Thyroid gland (tissue), 4 donors: ENCODE data around the gene RHBDF2. TPM values are rescaled to one million over a fixed set of nuclear protein-coding genes. Genes with fewer than 3 reads are reported as not detected.
"Not testable (repeated sequence)": the region's sequence is repeated elsewhere in the genome, so short reads cannot be mapped to it uniquely, and the experiment has no call there.

Experiments
- DNase-seq, 2 donors: peaks; one replicate each; pipeline ENCODE4 v3.0.0-alpha.2; 2019
- H3K27ac ChIP-seq, 3 donors: fragments of 200-600 bp; sonication (generic); 1 replicate in 2 of 3; 2 replicates in 1 of 3; pipeline ENCODE4 v1.5.1; 2016 to 2019; ENCODE audit warnings: mild to moderate bottlenecking in 1 of 3, moderate library complexity in 1 of 3
- H3K27me3 ChIP-seq: fragments of 200-600 bp; sonication (generic); one replicate; pipeline ENCODE4 v1.5.1; 2019
- H3K36me3 ChIP-seq, 2 donors: fragments of 200-600 bp; sonication (generic); one replicate each; pipeline ENCODE4 v1.5.1; 2016 to 2019
- H3K4me1 ChIP-seq, 2 donors: fragments of 200-600 bp; sonication (generic); one replicate each; pipeline ENCODE4 v1.5.1; 2017 to 2019
- H3K4me3 ChIP-seq, 3 donors: fragments of 200-600 bp; sonication (generic); replicated peaks in 1 of 3; 1 replicate in 2 of 3; 2 replicates in 1 of 3; pipeline ENCODE4 v1.5.1; 2016; ENCODE audit warnings: mild to moderate bottlenecking in 1 of 3
- H3K9me3 ChIP-seq: fragments of 200-600 bp; sonication (generic); one replicate; pipeline ENCODE4 v1.5.1; 2017
- POLR2A ChIP-seq, 2 donors: fragments of 450-650 bp; IDR thresholded peaks; one replicate each; pipeline ENCODE4 v1.6.1; 2017; ENCODE audit warnings: antibody characterized with exemption in 2 of 2, mild to moderate bottlenecking in 2 of 2, moderate library complexity in 1 of 2
- WGBS, 2 donors: methylation state at CpG; one replicate each; pipeline ENCODE4 v1.1.5; 2017; 5-methylcytosine and 5-hydroxymethylcytosine counted together
- intact Hi-C: fragments of 100-400 bp; cut with DNase I; formaldehyde crosslinking; loops from one replicate; pipeline ENCODE4 v1.15.1; 2023
- total RNA-seq, 4 donors: library from RNA; depleted of rRNA; stranded (reverse); fragments of >200 nt; gene quantifications; one replicate each; pipeline ENCODE4 v1.2.3, GENCODE V29; 2016
- TF ChIP-seq, protein P1 (sequence below), 6 experiments: fragments of 200-600 bp in 3 of 6; fragments of 450-650 bp in 3 of 6; sonication (generic) in 3 of 6; IDR thresholded peaks; one replicate each; pipeline ENCODE4 v1.5.1; 2016 to 2019; ENCODE audit warnings: antibody characterized with exemption in 6 of 6, mild to moderate bottlenecking in 2 of 6, inconsistent platforms in 1 of 6, moderate library complexity in 1 of 6

The RHBDF2 gene
- total RNA-seq, 4 donors from 2014 or later = 16.4 to 31.1 (median 22.1) TPM

DNA sequence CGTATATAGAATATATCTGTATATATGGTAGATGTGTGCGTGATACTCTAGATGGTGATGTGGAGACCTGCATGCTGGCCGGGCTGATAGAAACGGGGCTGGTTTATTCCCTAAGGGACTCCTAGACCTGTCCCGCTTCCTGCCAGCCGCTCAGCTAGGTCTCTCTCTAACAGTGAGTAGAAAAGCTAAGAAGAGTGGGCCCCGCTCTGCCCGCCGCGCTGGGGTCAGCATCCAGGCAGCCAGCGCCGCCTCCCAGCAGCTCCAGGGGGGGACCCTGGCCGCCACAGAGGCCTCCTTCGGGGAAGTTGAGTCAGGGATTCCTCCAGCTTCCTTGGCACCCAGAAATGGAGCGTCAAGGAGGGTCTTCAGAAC lies 26.9 kb upstream of the RHBDF2 start:
- TF ChIP-seq POLR2A (IDR thresholded peaks at IDR 0.05) = no peak
- TF ChIP-seq, protein P1, sequence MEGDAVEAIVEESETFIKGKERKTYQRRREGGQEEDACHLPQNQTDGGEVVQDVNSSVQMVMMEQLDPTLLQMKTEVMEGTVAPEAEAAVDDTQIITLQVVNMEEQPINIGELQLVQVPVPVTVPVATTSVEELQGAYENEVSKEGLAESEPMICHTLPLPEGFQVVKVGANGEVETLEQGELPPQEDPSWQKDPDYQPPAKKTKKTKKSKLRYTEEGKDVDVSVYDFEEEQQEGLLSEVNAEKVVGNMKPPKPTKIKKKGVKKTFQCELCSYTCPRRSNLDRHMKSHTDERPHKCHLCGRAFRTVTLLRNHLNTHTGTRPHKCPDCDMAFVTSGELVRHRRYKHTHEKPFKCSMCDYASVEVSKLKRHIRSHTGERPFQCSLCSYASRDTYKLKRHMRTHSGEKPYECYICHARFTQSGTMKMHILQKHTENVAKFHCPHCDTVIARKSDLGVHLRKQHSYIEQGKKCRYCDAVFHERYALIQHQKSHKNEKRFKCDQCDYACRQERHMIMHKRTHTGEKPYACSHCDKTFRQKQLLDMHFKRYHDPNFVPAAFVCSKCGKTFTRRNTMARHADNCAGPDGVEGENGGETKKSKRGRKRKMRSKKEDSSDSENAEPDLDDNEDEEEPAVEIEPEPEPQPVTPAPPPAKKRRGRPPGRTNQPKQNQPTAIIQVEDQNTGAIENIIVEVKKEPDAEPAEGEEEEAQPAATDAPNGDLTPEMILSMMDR (IDR thresholded peaks at IDR 0.05) = no peak
- Histone ChIP-seq H3K4me3 (no peak overlapping the region), H3K36me3 (no peaks in the 10 kb centered on the region), H3K9me3 (no peaks in the 10 kb centered on the region), H3K27me3 (no peaks in the 10 kb centered on the region), H3K27ac (peak overlapping the region; percentile 89 to 95 (median 93)), H3K4me1 (peaks cover 24 to 71% of the 10 kb centered on the region in 2 donors)
- DNase-seq = no peak
- intact Hi-C loops = loop anchor here (10.0 kb wide), 2 partner anchors 97 to 157 kb away; no protein-coding TSS in a partner anchor
- WGBS, 2 donors = 84 to 85% methylated on average over 12 to 15 of the region's 15 CpGs

DNA sequence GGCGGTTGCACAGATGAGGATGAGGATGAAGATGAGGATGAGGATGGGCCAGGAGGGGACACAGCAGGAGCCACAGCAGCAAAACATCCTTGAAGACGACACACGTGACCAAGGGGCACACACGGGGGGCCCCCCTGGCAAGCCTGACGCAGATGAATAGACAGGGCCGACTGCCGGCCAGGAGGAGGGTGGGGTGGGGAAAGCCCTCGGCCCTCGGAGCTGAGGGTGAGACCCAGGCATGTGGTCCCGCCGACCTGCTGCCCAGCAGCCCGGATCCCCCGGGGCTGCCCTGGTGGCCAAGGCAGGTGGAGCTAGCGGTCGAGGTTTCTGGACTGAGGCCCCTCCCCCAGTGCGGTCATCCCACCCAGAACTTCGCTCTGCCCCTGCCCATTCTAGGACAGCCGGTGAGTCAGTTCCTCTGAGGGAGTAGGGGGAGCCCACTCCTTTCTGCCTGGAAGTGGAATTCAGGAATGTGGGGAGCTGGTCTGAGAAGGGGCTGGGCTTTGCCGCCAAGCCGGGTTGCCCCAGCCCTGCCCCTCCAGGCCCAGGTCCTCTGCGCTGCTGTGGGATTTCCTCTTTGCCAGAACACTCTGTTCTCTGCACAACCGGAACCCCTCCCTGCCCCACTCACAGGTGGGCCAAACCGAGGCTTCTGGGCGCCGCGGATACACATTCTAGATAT lies 26.3 kb upstream of the RHBDF2 start:
- TF ChIP-seq POLR2A (IDR thresholded peaks at IDR 0.05) = no peak
- TF ChIP-seq, protein P1 (IDR thresholded peaks at IDR 0.05) = peak in 3 of 6 experiments; percentile 12 to 22 (median 14)
- DNase-seq = peak; percentile 40 to 44
- Histone ChIP-seq H3K27ac (peak overlapping the region; percentile 89 to 95 (median 93)), H3K4me1 (peaks cover 24 to 75% of the 10 kb centered on the region in 2 donors), H3K4me3 (no peak overlapping the region), H3K36me3 (no peaks in the 10 kb centered on the region), H3K27me3 (no peaks in the 10 kb centered on the region), H3K9me3 (no peaks in the 10 kb centered on the region)
- WGBS, 2 donors = 20 to 32% methylated on average over 24 to 25 of the region's 26 CpGs
- intact Hi-C loops = loop anchor here (10.0 kb wide), 2 partner anchors 97 to 157 kb away; no protein-coding TSS in a partner anchor

DNA sequence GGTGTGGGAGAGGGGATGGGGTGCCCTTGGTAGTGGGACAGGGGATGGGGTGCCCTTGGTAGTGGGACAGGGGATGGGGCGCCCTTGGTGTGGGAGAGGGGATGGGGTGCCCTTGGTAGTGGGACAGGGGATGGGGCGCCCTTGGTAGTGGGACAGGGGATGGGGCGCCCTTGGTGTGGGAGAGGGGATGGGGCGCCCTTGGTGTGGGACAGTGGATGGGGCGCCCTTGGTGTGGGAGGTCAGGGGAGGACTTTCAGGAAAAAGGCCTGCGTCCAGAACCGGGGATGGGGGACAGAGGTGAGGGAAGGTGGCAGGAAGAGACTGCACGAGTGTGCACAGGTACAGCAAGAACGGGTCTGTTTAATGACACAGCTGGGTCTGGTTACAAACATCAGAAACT lies 25.8 kb upstream of the RHBDF2 start:
- peaks cover 24 to 75% of the 10 kb centered on the region in 2 donors for H3K4me1 ChIP-seq

DNA sequence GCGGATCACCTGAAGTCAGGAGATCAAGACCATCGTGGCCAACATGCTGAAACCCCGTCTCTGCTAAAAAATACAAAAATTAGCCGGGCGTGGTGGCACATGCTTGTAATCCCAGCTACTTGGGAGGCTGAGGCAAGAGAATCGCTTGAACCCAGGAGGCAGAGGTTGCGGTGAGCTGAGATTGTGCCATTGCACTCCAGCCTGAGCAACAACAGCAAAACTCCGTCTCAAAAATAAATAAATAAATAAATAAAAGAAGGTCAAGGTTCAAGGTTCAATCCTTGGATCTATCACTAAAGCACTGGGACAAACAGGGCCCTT lies 24.2 kb upstream of the RHBDF2 start:
- intact Hi-C loops = loop anchor here (10.0 kb wide), 2 partner anchors 99 to 159 kb away; no protein-coding TSS in a partner anchor
- not testable (repeated sequence) for DNase-seq, H3K9me3 ChIP-seq, H3K27me3 ChIP-seq, H3K36me3 ChIP-seq, H3K4me3 ChIP-seq
- 77 to 83% methylated on average over 8 of the region's 8 CpGs for WGBS, 2 donors
- Histone ChIP-seq H3K27ac (peak overlapping the region in 2 of 3 donors; percentile 44 to 59), H3K4me1 (peaks cover 18 to 62% of the 10 kb centered on the region in 2 donors)

More for the DNA sequence above, 25.8 kb upstream of the RHBDF2 start:
- not testable (repeated sequence) for H3K4me3 ChIP-seq, H3K9me3 ChIP-seq, H3K27me3 ChIP-seq, DNase-seq, H3K36me3 ChIP-seq
- peak overlapping the region; percentile 89 to 95 (median 93) for H3K27ac ChIP-seq
- intact Hi-C loops = loop anchor here (10.0 kb wide), 2 partner anchors 98 to 158 kb away; no protein-coding TSS in a partner anchor
- WGBS, 2 donors = 59 to 70% methylated on average over 9 of the region's 9 CpGs

DNA sequence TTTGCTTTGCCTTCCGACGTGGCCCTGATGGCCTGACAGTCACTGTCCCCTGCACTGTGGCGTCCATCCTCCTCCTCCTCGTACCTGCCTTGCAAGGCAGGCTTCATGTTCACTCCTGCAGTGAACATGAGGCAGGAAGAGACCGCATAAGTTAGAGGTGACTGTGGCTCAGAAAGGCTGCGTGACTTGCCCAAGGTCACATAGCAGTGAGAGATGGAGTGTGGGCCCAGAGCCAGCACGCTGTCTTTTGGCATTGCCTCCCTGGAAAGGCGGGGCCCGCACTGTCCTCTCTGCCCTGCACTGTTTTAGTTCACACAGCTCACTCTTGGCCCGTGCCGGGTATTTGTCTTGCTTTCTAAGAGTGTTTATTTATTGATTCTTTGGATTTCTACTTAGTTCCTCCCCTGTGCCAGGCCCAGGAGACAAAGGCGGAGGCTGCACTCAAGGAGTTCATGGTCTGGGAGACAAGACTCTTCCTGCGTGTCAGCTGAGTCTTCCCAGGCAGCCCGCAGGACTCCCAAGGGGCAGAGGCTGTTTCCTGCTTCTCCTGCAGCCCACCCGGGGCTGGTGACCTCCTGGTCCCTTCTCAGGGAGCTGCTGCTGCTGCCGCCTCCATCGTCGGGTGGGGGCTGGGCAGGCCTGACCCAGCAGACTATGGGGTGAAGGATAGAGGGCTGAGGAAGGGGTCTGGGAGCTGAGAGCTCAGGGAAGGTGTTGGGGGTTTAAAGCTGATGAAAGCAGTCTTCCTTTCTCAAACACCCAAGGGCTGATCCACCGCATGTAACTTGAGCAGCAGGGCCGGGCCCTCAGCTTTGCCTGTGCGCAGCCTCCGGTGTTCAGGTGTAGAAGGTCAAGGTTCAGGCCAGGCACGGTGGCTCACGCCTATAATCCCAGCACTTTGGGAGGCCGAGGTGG lies 23.6 kb upstream of the RHBDF2 start:
- intact Hi-C loops = loop anchor here (5.0 to 10.0 kb wide), 4 partner anchors 62 to 192 kb away; partner anchors contain the start of gene ST6GALNAC2
- H3K4me3 ChIP-seq = no peak overlapping the region
- H3K27me3 ChIP-seq = no peaks in the 10 kb centered on the region
- peaks cover 18 to 56% of the 10 kb centered on the region in 2 donors for H3K4me1 ChIP-seq
- no peaks in the 10 kb centered on the region for H3K9me3 ChIP-seq
- H3K36me3 ChIP-seq = no peaks in the 10 kb centered on the region
- DNase-seq = peak; percentile 20 to 44
- 58 to 66% methylated on average over 20 to 25 of the region's 25 CpGs for WGBS, 2 donors
- peak overlapping the region; percentile 44 to 66 (median 59) for H3K27ac ChIP-seq
- TF ChIP-seq, protein P1 (IDR thresholded peaks at IDR 0.05) = no peak
- TF ChIP-seq POLR2A (IDR thresholded peaks at IDR 0.05) = no peak
